ENCODE results near the gene SPINT1.

Gene SPINT1

DNA sequence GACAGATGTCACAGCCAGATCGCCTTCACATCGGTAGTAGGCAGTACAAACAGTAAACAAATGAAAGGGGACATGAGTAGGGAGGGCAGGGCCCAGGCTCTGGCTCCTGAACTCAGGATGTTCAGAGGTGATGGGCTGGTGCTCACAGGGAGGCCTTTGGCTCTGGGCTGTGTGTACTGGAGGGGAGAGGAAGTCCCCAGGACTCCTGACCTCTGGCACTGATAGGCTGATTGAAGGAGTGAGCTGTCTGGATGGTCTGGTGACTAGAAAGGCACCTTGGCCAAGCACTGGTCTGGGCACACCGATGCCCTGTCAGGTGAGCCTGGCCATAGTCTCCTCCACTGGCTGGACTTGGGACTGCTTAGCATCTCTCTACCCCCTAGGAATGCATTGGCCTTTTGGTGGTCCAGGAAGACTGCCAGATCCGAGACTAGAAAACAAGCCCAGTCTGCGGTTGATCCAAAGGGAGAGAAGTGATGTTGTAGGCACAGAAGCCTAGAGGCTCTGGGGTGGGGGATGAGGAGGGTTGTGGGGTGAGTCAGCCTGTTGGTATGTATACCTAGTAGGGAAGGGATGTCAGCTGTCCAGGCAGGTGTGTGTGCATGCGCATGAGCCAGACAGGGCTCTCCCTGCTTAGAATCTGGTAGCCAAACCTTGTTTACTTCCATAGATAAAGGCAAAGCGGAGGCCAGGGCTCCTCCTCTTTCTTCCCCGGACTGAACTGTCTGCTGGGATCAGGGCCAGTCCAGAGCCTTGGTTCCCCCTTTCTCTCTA is 1.9 kb downstream of the SPINT1 start:
- TF ChIP-seq, protein P1, sequence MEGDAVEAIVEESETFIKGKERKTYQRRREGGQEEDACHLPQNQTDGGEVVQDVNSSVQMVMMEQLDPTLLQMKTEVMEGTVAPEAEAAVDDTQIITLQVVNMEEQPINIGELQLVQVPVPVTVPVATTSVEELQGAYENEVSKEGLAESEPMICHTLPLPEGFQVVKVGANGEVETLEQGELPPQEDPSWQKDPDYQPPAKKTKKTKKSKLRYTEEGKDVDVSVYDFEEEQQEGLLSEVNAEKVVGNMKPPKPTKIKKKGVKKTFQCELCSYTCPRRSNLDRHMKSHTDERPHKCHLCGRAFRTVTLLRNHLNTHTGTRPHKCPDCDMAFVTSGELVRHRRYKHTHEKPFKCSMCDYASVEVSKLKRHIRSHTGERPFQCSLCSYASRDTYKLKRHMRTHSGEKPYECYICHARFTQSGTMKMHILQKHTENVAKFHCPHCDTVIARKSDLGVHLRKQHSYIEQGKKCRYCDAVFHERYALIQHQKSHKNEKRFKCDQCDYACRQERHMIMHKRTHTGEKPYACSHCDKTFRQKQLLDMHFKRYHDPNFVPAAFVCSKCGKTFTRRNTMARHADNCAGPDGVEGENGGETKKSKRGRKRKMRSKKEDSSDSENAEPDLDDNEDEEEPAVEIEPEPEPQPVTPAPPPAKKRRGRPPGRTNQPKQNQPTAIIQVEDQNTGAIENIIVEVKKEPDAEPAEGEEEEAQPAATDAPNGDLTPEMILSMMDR (IDR thresholded peaks at IDR 0.05): no peak

DNA sequence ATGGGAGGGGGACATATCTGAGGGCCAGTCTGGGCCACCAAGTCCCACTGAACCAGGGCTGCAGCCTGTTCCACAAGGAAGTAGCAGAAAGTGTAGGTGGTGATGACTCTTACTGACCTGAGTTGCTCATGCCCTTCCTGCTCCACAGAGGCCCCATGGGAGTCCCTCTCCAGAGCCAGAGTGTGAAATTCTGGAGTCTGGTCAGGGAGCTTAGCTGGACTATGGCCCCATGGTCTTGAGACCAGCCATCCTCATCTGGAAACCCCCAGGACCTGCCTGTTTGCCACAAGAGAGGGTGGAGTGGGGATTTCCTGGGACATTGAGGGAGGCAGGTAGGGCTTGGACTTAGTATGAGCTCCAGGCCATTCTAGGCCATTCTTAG is 3.0 kb downstream of the SPINT1 start:
- TF ChIP-seq, protein P1 (IDR thresholded peaks at IDR 0.05): no peak

DNA sequence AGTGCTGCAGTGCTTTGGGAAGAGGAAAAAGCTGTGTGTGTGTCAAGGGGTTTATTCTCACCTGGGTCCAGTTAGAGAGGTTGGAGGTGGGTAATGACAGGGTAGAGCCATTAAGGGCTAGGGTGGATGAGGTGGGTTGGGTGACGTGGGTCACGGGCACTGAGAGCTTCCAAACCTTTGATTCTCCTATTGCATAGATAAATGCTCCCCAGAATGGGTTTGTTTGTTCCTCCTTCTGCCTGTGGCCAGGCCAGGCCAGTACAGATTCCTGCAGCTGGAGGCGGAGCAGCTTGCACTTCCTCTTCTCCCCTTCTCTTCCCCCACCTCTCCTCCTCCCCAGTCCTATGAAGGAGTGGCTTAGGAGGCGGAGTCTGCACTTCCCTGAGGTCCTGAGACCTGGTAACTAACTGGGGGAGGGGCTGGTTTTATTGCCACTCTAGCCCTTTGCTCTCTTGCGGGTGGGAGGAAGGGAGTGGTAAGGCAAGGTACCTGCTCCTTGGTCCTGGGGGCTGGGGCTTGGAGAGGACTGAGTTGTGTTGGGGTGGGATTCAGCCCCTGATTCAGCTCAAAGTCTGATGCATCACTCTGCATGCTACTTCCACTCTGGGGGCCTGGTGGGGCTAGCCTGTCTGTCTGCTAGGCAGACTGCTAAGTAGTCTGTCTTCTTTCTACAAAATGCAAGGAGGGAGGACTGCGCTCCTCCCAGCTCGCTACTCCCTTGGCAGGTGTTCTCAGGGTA is 3.5 kb downstream of the SPINT1 start:
- TF ChIP-seq, protein P1 (IDR thresholded peaks at IDR 0.05): no peak

DNA sequence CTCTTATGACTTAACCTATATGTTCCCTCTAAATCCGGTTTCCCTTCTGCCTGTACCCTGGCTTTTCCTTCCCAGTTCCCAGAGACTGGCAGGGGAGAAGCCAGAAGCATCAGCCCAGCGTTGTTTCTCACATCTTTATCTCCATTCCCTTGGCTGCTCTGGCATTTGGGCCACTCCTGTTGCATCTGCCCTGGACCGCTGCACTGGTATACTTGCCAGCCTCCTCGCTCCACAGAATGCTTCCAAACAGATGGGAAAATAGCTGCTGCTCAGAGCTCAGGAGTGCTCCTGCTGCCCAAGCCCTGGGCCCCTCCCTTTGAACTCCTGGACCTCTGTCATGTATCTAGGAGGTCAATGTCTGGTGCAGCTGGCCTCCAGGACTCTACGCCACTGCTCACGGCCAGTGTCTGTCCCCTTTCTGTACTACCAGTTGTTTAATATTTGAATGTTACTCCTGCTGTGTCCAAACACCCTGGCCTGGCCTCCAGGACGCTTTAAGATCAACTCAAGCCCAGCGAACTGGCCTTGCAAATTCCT is 6.8 kb downstream of the SPINT1 start:
- TF ChIP-seq, protein P1 (IDR thresholded peaks at IDR 0.05): no peak

DNA sequence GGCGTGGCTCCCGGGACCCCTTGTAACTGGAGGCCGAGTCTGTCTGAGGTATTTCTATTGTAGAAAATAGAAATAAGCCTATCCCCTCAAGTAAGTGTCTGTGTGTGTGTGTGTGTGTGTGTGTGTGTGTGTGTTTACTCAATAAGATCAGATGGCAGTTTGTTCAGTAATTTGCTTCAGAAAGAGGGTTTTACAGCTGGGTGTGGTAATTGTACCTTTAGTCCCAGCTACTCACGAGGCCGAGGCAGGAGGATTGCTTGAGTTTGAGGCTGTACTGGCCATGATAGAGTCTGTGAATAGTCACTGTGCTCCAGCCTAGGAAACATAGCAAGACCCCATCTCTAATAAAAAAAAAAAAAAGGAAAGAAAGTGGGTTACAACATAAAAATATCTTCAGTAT is 8.7 kb downstream of the SPINT1 start:
- TF ChIP-seq, protein P1 (IDR thresholded peaks at IDR 0.05): no peak

DNA sequence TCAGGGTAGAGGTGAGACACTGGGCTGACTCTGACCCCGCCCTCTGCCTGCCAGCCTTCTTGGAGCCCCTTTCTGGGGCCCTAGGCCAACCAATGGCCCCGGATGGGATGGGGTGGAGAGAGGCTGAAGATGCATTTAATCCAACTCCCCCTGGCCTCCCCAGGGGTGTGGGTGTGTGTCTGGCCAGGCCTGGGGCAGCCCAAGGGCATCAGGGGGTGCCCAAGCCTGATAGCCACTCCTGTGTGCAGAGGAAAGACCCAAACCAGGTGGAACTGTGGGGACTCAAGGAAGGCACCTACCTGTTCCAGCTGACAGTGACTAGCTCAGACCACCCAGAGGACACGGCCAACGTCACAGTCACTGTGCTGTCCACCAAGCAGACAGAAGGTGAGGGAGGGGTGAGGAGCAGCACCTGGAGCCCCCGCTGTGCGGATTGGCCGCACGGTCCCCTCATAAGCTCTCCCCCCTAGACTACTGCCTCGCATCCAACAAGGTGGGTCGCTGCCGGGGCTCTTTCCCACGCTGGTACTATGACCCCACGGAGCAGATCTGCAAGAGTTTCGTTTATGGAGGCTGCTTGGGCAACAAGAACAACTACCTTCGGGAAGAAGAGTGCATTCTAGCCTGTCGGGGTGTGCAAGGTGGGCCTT is 9.5 kb downstream of the SPINT1 start:
- TF ChIP-seq, protein P1 (IDR thresholded peaks at IDR 0.05): no peak

DNA sequence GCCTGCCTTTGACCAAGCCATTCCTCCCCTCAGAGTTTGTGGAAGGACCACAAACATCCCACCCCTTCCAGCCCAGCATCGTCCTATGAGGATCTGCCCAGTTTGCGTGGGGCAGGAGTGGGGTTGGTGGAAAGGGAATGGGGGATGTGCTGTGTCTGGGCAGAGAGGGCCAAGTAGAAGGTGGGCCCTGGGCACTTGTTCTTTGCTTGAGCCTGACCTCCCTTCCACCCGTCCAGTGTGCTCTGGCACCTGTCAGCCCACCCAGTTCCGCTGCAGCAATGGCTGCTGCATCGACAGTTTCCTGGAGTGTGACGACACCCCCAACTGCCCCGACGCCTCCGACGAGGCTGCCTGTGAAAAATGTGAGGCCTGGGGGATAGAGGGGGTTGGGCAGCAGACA is 10.3 kb downstream of the SPINT1 start:
- TF ChIP-seq, protein P1 (IDR thresholded peaks at IDR 0.05): no peak
